NCI-H1436 treated with DMSO at 0.1 percent for 48 hours (cell line): ENCODE data around the gene FXYD6.

Source experiments
- DNase-seq: peaks from one replicate; lab custom pipeline; 2025; lab: John Stamatoyannopoulos, UW

FXYD6 gene

GRCh38 chr11:117830072-117830471 lies 46.4 kb downstream of the FXYD6 start:
- DNase-seq: no peak

DNA sequence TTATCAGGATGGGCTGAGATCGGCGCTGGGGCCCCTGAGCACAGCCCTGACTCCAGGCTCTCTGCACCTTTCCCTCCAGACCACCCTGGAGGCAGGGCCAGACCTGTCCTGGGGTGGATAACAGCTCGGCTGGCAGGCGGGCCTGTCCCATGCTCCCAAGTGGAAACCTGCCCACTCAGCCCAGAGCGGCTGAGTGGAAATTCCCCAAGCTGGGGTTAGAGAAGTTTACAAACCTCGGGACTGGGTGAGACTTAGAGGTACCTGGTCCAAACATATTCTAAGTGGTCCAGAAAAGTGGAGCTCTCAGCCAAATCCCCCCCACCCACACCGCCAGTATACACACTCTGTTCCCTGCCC lies 47.1 kb downstream of the FXYD6 start:
- no peak for DNase-seq

DNA sequence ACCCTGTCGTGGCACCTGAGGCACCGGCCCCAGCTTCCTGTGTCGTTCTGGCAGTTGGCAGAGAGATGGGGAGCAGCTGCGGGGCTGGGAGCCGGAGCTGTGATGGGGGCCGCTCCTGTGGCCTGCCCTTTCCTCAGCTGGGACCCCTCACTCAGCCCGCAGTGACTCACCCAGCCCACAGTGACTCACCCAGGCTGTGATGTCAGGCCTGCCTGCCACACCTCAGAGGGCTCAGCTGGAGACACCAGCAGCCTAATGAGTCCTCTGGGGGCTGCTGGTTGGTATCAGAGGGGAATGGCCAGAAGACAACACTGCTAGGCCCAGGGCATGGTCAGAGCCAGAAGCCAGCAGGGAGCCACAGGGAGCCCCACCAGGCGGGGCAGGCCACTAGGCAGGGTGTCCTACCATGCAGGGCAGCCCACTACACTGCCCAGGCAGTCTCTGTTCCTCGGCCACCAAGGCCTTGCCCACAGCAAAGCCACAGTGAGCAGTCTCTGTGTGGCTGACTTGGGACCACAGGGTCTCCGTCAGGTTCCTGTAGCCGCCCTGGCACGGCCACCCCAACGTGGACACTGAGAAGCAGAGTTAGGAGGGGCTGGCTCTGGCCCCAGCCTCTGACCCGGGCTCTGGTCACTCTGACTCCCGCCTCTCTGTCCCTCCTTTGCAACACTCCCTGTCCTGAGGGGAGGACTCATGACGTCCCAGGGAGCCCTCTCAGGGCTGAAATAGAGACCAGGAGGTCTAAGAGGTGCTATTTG lies 47.7 kb downstream of the FXYD6 start:
- no peak for DNase-seq

- no peak for DNase-seq
These were observed 48.6 kb downstream of the FXYD6 start for GRCh38 chr11:117827521-117828511.

- DNase-seq: no peak
These were observed 49.6 kb downstream of the FXYD6 start for GRCh38 chr11:117826832-117827231.

DNA sequence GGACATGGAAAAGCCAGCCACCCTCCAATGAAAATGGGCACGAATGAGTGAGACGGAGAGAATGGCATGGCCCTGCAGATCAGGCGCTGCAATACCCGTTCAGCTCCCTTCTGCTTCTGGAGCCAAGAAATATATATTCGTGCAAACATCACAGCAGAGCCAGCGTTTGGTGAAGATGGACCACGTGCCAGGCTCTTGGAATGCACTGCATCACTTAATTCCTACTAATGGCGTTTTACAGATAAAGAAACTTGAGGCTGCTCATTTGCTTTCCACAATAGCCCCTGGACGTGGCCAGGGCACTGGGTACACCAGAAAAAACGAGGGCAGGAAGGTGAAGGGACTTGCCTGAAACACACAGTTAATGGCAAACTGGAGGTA lies 50.3 kb downstream of the FXYD6 start:
- no peak for DNase-seq

DNA sequence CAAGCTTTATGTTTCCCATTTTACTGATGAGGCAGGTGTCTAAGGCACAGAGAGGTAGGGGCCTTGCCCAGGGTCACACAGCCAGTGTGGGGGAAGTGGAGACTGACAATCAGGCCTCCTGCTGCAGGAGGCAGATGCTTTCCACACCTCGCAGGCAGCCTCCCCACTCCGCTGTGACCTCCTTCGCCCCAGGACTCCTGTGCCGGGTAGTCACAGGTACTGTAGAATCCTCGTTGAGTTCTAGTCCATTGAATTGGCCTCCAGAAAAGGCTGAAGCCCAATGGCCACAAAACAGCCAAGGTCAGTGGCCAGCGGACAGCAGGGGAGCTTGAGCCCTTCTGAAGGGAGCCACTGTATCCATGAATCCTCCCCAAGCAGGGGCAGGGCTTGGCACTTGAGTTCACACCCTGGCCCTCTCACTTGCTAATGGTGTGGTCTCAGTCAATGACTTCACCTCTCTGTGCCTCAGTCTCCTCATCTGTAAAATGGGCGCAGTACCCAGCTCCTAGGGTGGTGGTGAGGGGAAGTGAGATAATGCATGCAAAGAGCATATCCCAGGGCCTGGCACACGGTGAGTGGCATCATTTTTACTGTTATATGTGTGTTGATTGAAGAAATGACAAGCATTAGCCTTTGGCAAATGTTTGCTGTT lies 50.8 kb downstream of the FXYD6 start:
- DNase-seq: no peak

- no peak for DNase-seq
These were observed 51.6 kb downstream of the FXYD6 start, which contains the start of gene FXYD2 for GRCh38 chr11:117824571-117825537. FXYD2 (minus strand) TSS chr11:117824744; CDS start chr11:117824678, 66 bp downstream.

- no peak for DNase-seq
These were observed 52.5 kb downstream of the FXYD6 start for GRCh38 chr11:117823946-117824420.

- DNase-seq: no peak
These were observed 53.0 kb downstream of the FXYD6 start for GRCh38 chr11:117823294-117823945.

DNA sequence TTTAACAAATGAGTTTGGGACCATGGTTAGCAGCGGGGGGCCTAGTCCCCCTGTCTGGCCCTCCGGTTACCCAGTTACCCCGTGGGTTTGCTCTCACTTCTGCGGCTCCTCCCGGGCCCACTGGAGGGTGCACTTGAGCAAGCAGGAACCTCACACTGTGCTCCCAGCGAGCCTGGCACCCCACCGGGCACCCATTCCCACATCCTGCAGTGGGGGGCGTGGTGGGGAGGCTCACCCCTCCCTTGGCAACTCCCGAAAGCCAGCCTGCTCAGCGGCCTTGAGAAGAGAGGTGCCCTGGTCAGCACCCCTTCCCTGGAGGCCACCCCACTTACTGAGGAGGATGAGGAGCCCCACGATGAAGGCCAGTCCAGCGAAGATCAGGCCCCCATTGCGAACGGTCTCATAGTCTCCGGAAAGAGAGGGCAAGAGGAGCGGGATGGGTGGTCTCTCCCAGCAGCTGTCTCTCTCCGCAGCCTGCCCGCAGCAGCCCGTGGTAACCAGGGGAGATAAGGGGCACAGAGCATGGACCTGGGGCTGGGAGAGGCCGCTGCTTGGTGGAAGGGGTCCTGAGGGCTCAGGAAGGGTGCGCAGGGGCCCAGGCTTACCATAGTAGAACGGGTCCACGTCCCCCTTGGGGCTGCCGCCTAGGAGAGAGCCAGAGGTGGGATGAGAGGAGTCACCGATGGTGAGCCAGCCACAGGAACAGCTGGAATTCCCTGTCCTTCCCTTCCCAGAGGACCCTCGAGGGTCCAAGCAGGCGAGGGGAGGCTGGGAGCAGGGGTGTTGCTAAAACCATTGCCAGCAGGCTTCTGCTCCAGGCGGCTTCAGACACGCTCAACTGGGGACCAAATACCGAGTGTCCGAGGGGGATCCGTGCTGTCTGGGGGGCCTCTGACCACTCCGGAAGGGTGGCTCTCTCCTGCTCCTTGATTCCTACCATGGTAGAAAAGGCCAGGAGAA lies 54.1 kb downstream of the FXYD6 start:
- no peak for DNase-seq

DNA sequence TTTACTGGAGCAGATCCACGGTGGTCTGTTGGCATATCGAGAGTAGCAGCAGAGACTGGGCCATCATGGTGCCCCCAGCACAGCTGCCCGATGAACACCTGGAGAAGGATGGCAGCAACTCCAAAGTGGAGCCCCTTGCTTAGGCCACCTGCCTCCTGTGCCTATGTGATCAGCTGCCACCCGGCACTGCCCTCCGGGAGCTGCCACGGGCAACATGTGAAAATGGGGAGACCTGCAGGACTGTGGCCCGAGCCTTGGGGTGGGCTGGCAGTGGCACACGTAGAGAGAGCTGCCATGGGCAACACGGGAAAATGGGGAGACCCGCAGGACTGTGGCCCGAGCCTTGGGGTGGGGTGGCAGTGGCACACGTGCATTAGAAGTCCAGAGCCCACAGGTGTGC lies 55.0 kb downstream of the FXYD6 start:
- no peak for DNase-seq

- no peak for DNase-seq
These were observed 55.9 kb downstream of the FXYD6 start for GRCh38 chr11:117820516-117820915.

DNA sequence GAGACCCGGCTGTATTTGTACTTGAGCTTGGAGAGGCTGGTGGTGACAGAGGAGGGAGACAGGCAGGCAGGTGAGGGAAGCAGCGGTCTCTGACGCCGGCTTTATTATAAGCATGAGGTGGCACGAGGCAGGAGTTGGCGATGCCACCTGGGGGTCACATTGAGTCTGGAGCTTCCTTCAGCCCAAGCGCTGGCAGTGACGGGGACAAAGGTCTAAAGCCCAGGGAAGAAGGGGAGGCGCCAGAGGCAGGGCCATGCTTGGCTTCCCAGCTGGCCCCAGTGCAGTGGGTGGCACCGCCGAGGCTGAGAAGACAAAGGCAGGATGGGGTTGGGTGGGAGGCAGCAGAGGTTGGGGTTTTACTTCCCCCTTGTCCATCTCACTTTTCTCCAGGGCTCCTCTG lies 56.4 kb downstream of the FXYD6 start:
- DNase-seq: no peak

- DNase-seq: no peak
These were observed 57.1 kb downstream of the FXYD6 start for GRCh38 chr11:117819096-117820040.

DNA sequence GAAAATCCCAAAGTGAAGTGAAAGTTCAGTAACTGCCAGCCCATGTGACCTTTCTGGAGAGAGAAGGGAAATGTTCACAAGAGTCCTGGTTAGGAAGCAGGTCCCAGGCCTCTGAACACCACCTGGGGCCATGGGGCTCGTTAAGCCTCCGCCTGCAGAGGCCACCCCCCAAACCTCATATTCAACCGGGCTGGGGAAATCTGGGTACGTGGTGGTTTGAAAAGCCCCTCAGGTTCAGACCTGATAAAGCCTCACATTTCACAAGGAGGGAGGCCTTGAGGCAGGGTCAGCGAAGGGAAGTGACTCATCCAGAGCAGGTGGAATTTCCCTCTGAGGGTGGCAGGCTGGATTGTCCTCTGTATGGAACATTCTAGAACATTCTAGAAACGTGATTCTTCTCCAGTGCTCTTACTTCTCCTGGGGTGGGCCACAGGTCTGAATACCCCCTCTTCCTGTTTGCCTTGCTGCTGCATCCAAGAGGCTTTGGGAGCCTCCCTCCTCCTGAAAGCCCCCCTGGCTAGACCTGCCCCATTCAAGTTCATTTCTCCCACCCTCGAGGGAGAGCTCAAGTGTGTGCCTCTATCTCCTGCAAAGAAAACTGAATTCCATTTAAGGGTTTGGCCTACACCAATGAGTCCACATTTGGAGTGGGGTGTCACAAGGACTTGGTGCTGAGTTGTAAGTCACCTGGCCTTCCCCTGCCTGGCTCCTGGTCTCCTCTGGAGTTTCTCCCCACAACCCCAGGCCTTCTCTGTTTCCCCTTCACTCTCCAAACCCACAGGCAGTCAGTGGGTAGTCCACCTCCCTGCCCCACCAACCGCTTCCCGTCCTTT lies 58.2 kb downstream of the FXYD6 start:
- no peak for DNase-seq

- DNase-seq: no peak
These were observed 59.0 kb downstream of the FXYD6 start for GRCh38 chr11:117817368-117818040.
